ENCODE measurements around the gene MIOX. TPM values are rescaled to one million over a fixed set of nuclear protein-coding genes. Genes with fewer than 3 reads are reported as not detected.

Gene MIOX
- total and polyA plus RNA-seq, 5 donors from 2014 or later = not detected

DNA sequence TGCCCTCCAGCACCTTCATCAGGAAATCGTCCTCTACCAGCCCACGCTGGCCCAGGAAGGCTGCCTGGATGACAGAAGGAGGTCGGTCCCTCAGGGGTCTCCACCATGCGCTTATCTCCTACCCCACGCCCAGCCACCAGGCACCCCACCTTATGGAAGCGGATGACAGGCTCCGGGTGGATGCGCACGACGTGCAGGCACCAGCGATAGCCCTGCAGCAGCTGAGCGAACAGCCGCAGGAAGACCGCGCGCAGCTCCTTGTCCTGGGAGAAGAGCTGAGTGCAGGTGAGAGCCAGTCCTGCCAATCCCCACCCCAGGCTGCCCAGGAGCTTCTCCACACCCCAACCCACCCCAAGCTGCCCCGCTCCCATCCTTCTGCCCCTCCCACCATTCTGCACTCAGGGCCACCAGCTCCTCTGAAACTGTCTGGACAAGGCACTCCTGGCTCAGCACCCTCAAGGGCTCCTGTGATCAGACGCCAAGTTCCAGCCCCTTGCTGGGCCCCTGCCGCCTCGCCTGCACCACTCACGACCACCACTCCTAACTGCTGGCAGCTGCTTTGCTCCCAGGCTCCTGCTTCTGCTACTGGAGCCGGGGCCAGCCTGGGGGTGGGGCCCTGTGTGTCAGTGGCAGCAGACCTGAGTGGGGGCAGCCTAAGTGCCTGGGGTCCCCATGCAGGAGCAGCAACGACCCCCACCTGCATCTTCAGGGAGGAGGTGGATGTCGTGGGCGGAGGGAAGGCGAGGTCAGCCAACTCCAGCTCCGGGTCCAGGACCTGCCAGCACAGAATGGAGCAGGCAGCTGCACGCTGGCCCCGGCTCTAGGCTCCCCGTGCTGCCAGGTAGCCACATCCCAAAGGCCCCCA lies 21.4 kb upstream of the MIOX start:
- no peak for ATAC-seq (ENCODE audit: low read depth in 2 of 2)
- peaks cover 16% of the 10 kb centered on the region for H3K36me3 Mint-ChIP-seq
- Histone ChIP-seq H3K9me3 (ENCODE audit: control insufficient read depth in 2 of 2, low read length in 2 of 2) (no peaks in the 10 kb centered on the region), H3K27ac (ENCODE audit: insufficient read depth, low read length, poor library complexity, severe bottlenecking) (no peak overlapping the region), H3K4me3 (ENCODE audit: low read depth, low read length) (no peak overlapping the region), H3K4me1 (ENCODE audit: control insufficient read depth, insufficient read depth, low read length, poor library complexity, severe bottlenecking) (peaks cover 23% of the 10 kb centered on the region), H3K36me3 (ENCODE audit: control insufficient read depth, insufficient read depth, low read length) (peaks cover 72% of the 10 kb centered on the region), H3K27me3 (ENCODE audit: control insufficient read depth, insufficient read depth, low read length) (no peaks in the 10 kb centered on the region)
- no peaks in the 10 kb centered on the region for H3K27me3 Mint-ChIP-seq
- no peaks in the 10 kb centered on the region for H3K9me3 Mint-ChIP-seq
- no peak for DNase-seq
- H3K27ac Mint-ChIP-seq = peak overlapping the region in 1 of 3 donors; percentile 52
- H3K4me1 Mint-ChIP-seq = peaks cover 0 to 33% (median 9%) of the 10 kb centered on the region in 4 donors
- no peak overlapping the region for H3K4me3 Mint-ChIP-seq

DNA sequence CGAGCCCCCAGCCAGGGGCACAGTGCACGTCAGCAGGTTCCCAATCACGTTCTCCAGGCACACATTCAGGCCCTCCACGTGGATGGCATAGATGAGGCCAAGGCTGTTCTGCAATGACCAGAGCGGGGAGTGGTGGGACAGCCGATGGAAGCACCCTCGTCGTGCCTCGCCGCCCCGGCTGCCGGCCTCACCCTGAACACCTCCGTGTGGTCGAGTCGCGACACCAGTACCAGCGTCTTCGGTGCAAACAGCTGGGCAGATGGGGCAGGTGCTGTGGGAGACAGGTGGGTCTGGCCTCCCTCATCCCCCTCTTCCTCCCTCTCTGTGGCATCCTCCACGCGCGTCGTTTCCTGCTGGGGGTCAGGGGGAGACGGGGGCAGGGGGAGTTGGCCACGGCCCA lies 19.3 kb upstream of the MIOX start:
- no peak overlapping the region for H3K27ac ChIP-seq (ENCODE audit: insufficient read depth, low read length, poor library complexity, severe bottlenecking)
- H3K36me3 ChIP-seq (ENCODE audit: control insufficient read depth, insufficient read depth, low read length) = peaks cover 53% of the 10 kb centered on the region
- H3K4me3 ChIP-seq (ENCODE audit: low read depth, low read length) = no peak overlapping the region
- H3K36me3 Mint-ChIP-seq = peaks cover 11% of the 10 kb centered on the region
- peak overlapping the region in 2 of 4 donors; percentile 70 to 79 for H3K4me3 Mint-ChIP-seq
- ATAC-seq (ENCODE audit: low read depth in 2 of 2) = no peak
- H3K27me3 Mint-ChIP-seq = no peaks in the 10 kb centered on the region
- H3K9me3 ChIP-seq (ENCODE audit: control insufficient read depth in 2 of 2, low read length in 2 of 2) = no peaks in the 10 kb centered on the region
- H3K4me1 ChIP-seq (ENCODE audit: control insufficient read depth, insufficient read depth, low read length, poor library complexity, severe bottlenecking) = peaks cover 43% of the 10 kb centered on the region
- H3K27me3 ChIP-seq (ENCODE audit: control insufficient read depth, insufficient read depth, low read length) = no peaks in the 10 kb centered on the region
- peak overlapping the region in 1 of 3 donors; percentile 87 for H3K27ac Mint-ChIP-seq
- H3K9me3 Mint-ChIP-seq = no peaks in the 10 kb centered on the region
- DNase-seq = no peak
- H3K4me1 Mint-ChIP-seq = peaks cover 0 to 54% (median 21%) of the 10 kb centered on the region in 4 donors

DNA sequence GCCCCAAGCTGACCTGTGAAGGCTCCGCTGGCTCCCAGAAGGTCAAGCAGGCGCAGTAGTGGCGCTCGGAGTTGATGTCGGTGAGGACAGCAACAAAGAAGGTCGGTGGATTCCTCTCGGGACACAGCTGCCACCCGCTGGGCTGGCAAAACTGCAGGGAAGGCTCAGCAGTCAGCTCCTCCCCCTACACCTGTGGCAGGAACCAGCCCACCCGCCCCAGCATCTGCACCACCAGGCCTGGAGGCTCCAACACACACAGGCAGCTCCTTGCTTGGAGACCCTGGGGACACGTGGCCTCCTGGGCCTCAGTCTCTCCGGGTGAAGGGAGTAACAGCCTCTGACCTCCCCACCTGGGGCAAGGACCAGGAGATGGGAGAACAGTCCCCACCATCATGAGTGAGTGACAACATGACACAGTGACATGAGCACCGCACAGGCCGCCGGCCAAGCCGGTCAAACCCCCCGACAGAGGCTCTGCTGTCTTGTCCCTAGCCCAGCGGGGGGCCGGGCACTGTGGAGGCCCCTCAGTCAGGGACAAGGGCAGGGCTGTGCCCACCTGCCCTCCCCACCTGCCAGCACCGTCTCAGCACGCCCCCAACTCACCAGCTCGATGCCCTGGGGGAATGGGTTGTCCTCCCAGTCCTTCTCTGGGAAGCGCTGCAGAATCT lies 18.8 kb upstream of the MIOX start:
- Histone ChIP-seq H3K27me3 (ENCODE audit: control insufficient read depth, insufficient read depth, low read length) (no peaks in the 10 kb centered on the region), H3K4me3 (ENCODE audit: low read depth, low read length) (no peak overlapping the region), H3K36me3 (ENCODE audit: control insufficient read depth, insufficient read depth, low read length) (peaks cover 49% of the 10 kb centered on the region), H3K4me1 (ENCODE audit: control insufficient read depth, insufficient read depth, low read length, poor library complexity, severe bottlenecking) (peaks cover 49% of the 10 kb centered on the region), H3K27ac (ENCODE audit: insufficient read depth, low read length, poor library complexity, severe bottlenecking) (peak overlapping the region; percentile 86), H3K9me3 (ENCODE audit: control insufficient read depth in 2 of 2, low read length in 2 of 2) (no peaks in the 10 kb centered on the region)
- Mint-ChIP-seq H3K4me3 (peak overlapping the region in 3 of 4 donors; percentile 77 to 98 (median 95)), H3K27ac (peak overlapping the region in 2 of 3 donors; percentile 26 to 92), H3K27me3 (no peaks in the 10 kb centered on the region), H3K4me1 (peaks cover 0 to 59% (median 24%) of the 10 kb centered on the region in 4 donors), H3K9me3 (no peaks in the 10 kb centered on the region), H3K36me3 (peaks cover 11% of the 10 kb centered on the region)
- no peak for DNase-seq
- ATAC-seq (ENCODE audit: low read depth in 2 of 2) = no peak

DNA sequence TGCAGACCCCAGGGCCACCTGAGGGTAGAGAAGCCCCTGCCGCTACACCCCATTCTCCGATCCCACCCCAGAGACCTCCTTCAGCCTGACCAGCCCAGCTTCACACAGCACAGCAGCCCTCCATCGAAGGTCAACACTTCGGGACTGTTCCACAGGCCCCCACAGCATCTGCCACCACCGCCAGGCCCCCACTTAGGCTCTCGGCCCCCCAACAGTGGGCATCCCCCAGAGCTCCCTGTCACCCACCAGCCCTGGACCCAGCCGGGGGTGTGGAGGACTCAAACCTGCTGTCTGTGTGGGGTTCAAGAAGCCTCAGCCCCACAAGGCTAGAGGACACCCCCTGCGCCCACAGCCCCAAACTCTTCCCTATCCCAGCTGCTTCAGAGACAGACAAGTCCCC lies 18.0 kb upstream of the MIOX start:
- no peak for ATAC-seq (ENCODE audit: low read depth in 2 of 2)
- peaks cover 56% of the 10 kb centered on the region for H3K4me1 ChIP-seq (ENCODE audit: control insufficient read depth, insufficient read depth, low read length, poor library complexity, severe bottlenecking)
- H3K9me3 ChIP-seq (ENCODE audit: control insufficient read depth in 2 of 2, low read length in 2 of 2) = no peaks in the 10 kb centered on the region
- no peak for DNase-seq
- H3K4me3 Mint-ChIP-seq = peak overlapping the region; percentile 83 to 98 (median 92)
- no peaks in the 10 kb centered on the region for H3K27me3 ChIP-seq (ENCODE audit: control insufficient read depth, insufficient read depth, low read length)
- H3K36me3 ChIP-seq (ENCODE audit: control insufficient read depth, insufficient read depth, low read length) = peaks cover 42% of the 10 kb centered on the region
- peak overlapping the region; percentile 92 to 96 (median 94) for H3K27ac Mint-ChIP-seq
- H3K27me3 Mint-ChIP-seq = no peaks in the 10 kb centered on the region
- H3K4me3 ChIP-seq (ENCODE audit: low read depth, low read length) = peak overlapping the region; percentile 32
- peaks cover 12% of the 10 kb centered on the region for H3K36me3 Mint-ChIP-seq
- H3K9me3 Mint-ChIP-seq = no peaks in the 10 kb centered on the region
- H3K4me1 Mint-ChIP-seq = peaks cover 0 to 67% (median 31%) of the 10 kb centered on the region in 4 donors
- H3K27ac ChIP-seq (ENCODE audit: insufficient read depth, low read length, poor library complexity, severe bottlenecking) = peak overlapping the region; percentile 86

DNA sequence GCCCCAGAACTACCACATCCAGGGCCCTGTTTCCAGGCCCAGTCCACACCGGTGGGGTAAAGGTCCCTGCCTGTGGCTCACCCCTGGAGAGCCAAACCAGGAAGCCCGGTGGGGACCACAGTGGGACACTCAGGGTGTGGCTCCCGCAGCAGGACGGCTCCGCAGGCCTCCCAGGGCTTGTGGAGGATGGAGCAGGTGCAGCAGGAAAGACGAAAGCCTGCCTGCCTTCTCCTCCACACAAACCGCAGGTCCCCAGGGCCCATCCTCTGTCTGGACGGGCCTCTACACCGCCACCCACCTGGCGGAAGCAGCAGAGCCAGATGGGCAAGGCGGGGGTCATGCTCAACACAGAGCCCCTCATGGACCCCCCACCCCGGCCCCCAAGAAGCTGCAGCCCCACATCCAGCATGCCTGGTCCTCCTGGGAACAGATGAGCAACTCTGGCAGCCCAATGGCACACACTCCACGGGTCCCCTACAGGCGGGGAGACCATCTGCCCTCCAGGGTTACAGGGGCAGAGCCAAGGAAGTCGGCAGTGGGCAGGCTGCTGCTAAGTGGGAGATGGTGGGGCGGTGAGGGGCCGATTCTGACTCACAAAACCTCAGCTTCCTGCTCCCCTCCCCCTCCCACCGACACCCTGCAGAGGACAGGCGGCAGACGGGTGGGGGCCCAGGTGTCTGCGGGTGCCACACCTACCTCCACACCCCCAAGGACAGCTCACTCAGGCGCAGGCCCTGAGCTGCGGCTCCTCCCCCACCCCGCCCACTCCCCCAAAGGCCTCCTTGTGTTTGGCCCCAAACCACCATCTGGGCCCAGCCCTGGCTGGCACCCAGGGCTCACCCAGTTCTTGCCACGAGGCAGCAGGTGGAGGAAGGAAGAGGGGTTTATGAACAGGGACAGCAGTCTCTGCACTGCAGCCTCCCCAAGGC lies 17.0 kb upstream of the MIOX start:
- Mint-ChIP-seq H3K27me3 (no peaks in the 10 kb centered on the region), H3K9me3 (no peaks in the 10 kb centered on the region), H3K36me3 (peaks cover 9% of the 10 kb centered on the region), H3K4me3 (peak overlapping the region; percentile 83 to 98 (median 92)), H3K4me1 (peaks cover 0 to 72% (median 33%) of the 10 kb centered on the region in 4 donors), H3K27ac (peak overlapping the region; percentile 92 to 96 (median 94))
- DNase-seq (peak; percentile 96 to 100 (median 97)), ATAC-seq (ENCODE audit: low read depth in 2 of 2) (peak; percentile 89 to 92)
- Histone ChIP-seq H3K4me1 (ENCODE audit: control insufficient read depth, insufficient read depth, low read length, poor library complexity, severe bottlenecking) (peaks cover 62% of the 10 kb centered on the region), H3K4me3 (ENCODE audit: low read depth, low read length) (peak overlapping the region; percentile 51), H3K36me3 (ENCODE audit: control insufficient read depth, insufficient read depth, low read length) (peaks cover 33% of the 10 kb centered on the region), H3K27ac (ENCODE audit: insufficient read depth, low read length, poor library complexity, severe bottlenecking) (peak overlapping the region; percentile 86), H3K27me3 (ENCODE audit: control insufficient read depth, insufficient read depth, low read length) (no peaks in the 10 kb centered on the region), H3K9me3 (ENCODE audit: control insufficient read depth in 2 of 2, low read length in 2 of 2) (no peaks in the 10 kb centered on the region)

DNA sequence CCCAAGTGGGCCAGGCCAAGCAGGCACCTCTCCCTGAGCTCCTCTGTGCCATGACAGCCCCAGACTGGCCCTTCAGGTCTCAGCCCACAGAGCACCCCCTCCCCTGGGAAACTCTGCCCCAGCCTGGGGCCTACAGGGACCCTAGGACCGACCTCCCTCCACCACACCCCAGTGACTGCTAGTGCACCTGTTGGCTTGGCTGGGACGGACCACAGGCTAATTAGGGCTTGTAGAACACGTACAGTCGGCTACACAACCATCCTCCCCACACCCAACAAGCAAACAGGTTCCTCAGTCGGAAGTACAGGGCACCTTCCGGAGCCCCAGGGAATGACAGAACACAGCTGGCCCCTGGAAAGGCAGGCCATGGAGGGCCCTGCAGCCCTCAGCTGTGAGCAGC lies 16.2 kb upstream of the MIOX start:
- Histone ChIP-seq H3K4me1 (ENCODE audit: control insufficient read depth, insufficient read depth, low read length, poor library complexity, severe bottlenecking) (peaks cover 68% of the 10 kb centered on the region), H3K27ac (ENCODE audit: insufficient read depth, low read length, poor library complexity, severe bottlenecking) (peak overlapping the region; percentile 86), H3K36me3 (ENCODE audit: control insufficient read depth, insufficient read depth, low read length) (peaks cover 25% of the 10 kb centered on the region), H3K27me3 (ENCODE audit: control insufficient read depth, insufficient read depth, low read length) (no peaks in the 10 kb centered on the region), H3K9me3 (ENCODE audit: control insufficient read depth in 2 of 2, low read length in 2 of 2) (no peaks in the 10 kb centered on the region), H3K4me3 (ENCODE audit: low read depth, low read length) (peak overlapping the region; percentile 51)
- Mint-ChIP-seq H3K27ac (peak overlapping the region; percentile 92 to 96 (median 94)), H3K36me3 (peaks cover 9% of the 10 kb centered on the region), H3K4me1 (peaks cover 0 to 76% (median 34%) of the 10 kb centered on the region in 4 donors), H3K9me3 (no peaks in the 10 kb centered on the region), H3K4me3 (peak overlapping the region; percentile 83 to 98 (median 92)), H3K27me3 (no peaks in the 10 kb centered on the region)
- ATAC-seq (ENCODE audit: low read depth in 2 of 2) (no peak), DNase-seq (peak in 1 of 3 donors; percentile 47)

DNA sequence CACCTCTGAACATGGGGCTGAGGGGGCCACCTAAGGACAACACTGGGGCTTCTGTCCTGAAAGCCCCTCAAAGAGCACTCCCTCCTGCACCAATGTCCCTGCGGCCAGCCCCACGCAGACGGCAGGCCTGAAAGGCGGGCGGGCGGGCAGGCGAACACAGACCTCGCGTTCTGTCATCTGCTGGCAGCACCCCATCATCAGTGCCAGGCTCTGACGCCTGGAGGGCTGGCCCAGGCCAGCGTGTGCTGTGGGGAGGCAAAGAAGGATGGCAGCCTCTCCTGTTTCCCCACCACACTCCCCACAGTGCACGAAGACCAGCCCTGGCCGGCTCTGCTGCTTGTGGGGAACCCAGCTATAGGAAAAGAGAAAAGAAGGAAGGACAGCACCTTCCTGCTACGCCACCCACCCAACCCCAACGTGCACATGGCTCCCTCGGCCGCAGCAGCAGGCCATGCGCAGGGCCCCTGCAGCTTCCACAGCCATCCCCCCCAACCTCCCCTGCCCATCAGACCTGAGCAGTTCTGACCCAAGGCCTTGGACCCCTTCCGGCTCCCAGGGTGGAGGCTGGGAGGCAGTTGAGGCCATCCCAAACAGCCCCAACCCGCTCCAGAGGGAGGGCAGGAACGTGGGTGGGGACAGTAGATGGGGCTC lies 15.3 kb upstream of the MIOX start:
- Histone ChIP-seq H3K27me3 (ENCODE audit: control insufficient read depth, insufficient read depth, low read length) (no peaks in the 10 kb centered on the region), H3K4me1 (ENCODE audit: control insufficient read depth, insufficient read depth, low read length, poor library complexity, severe bottlenecking) (peaks cover 69% of the 10 kb centered on the region), H3K27ac (ENCODE audit: insufficient read depth, low read length, poor library complexity, severe bottlenecking) (peak overlapping the region; percentile 86), H3K9me3 (ENCODE audit: control insufficient read depth in 2 of 2, low read length in 2 of 2) (no peaks in the 10 kb centered on the region), H3K36me3 (ENCODE audit: control insufficient read depth, insufficient read depth, low read length) (peaks cover 17% of the 10 kb centered on the region), H3K4me3 (ENCODE audit: low read depth, low read length) (no peak overlapping the region)
- H3K27me3 Mint-ChIP-seq = no peaks in the 10 kb centered on the region
- DNase-seq (no peak), ATAC-seq (ENCODE audit: low read depth in 2 of 2) (no peak)
- peaks cover 9% of the 10 kb centered on the region for H3K36me3 Mint-ChIP-seq
- H3K9me3 Mint-ChIP-seq = no peaks in the 10 kb centered on the region
- peaks cover 0 to 78% (median 35%) of the 10 kb centered on the region in 4 donors for H3K4me1 Mint-ChIP-seq
- H3K27ac Mint-ChIP-seq = peak overlapping the region; percentile 93 to 96 (median 94)
- peak overlapping the region; percentile 90 to 98 (median 96) for H3K4me3 Mint-ChIP-seq

Data from CD4-positive, CD25-positive, alpha-beta regulatory T cell (primary cell).